AG04450 (cell line): Measurements from ENCODE around the gene B4GALNT3. TPM values are rescaled to one million over a fixed set of nuclear protein-coding genes. Genes with fewer than 3 reads are reported as not detected.

ENCODE experiments used
- CTCF ChIA-PET: fragments of 300-600, 350-600 bp; formaldehyde crosslinking; extraction: SDS; loops from one replicate; lab custom pipeline; 2022; ENCODE audit warnings: antibody characterized with exemption, inconsistent platforms; lab: Charles Lee
- POLR2A ChIA-PET: fragments of 350-600 bp; formaldehyde crosslinking; extraction: SDS; loops from one replicate; lab custom pipeline; 2021; ENCODE audit warnings: antibody characterized with exemption, inconsistent platforms; lab: Yijun Ruan, JAX
- DNase-seq: peaks from one replicate; pipeline ENCODE4 v3.0.0-alpha.2; 2011; ENCODE audit warnings: low read depth, low spot score
- H3K27ac ChIP-seq: one replicate; pipeline ENCODE4 v1.5.1; 2012; ENCODE audit warnings: low read depth, low read length, control low read depth
- H3K27me3 ChIP-seq: one replicate; pipeline ENCODE4 v1.6.0; 2012; ENCODE audit warnings: low read length; ENCODE audit not compliant: control insufficient read depth, insufficient read depth
- H3K4me3 ChIP-seq: 2 replicates; pipeline ENCODE4 v1.5.1; 2011; ENCODE audit warnings: mild to moderate bottlenecking, low read depth, low read length, control low read depth
- H3K9me3 ChIP-seq: 2 replicates; pipeline ENCODE4 v1.5.1; 2012; ENCODE audit warnings: low read length; ENCODE audit not compliant: control insufficient read depth, insufficient read depth
- CTCF ChIP-seq: IDR thresholded peaks from 2 replicates; pipeline ENCODE4 v1.5.1; 2011; ENCODE audit warnings: low read depth, low read length, control low read depth, inconsistent platforms
- polyA plus RNA-seq: library from polyadenylated mRNA; depleted of rRNA; stranded (reverse); fragments of >200 nt; gene quantifications from 2 replicates; pipeline ENCODE4 v1.2.3, GENCODE V29; 2011

The B4GALNT3 gene
- polyA plus RNA-seq, 1 experiment = not detected

- POLR2A ChIA-PET = no interaction called here
- Histone ChIP-seq H3K4me3 (no peak overlapping the region), H3K27ac (no peak overlapping the region), H3K9me3 (no peaks in the 10 kb centered on the region; the same call in 1 of the 2 replicates), H3K27me3 (peaks cover 17% of the 10 kb centered on the region)
- no peak for TF ChIP-seq CTCF
- DNase-seq = no peak
- CTCF ChIA-PET = no interaction called here
These were observed 49.1 kb downstream of the B4GALNT3 start for GRCh38 chr12:508795-509194.

GRCh38 chr12:509500-509899 is 49.8 kb downstream of the B4GALNT3 start:
- no peak overlapping the region for H3K27ac ChIP-seq
- no peaks in the 10 kb centered on the region; the same call in 1 of the 2 replicates for H3K9me3 ChIP-seq
- ChIA-PET POLR2A (no interaction called here), CTCF (no interaction called here)
- DNase-seq = no peak
- no peak overlapping the region for H3K4me3 ChIP-seq
- peaks cover 17% of the 10 kb centered on the region for H3K27me3 ChIP-seq
- no peak for TF ChIP-seq CTCF

GRCh38 chr12:510071-510825 is 50.5 kb downstream of the B4GALNT3 start:
- DNase-seq = no peak
- no peak overlapping the region for H3K27ac ChIP-seq
- POLR2A ChIA-PET = interaction anchor here (0.7 kb wide), 1 partner anchor 21 kb away, joined by 6 read pairs; no protein-coding TSS in a partner anchor
- no peak overlapping the region for H3K4me3 ChIP-seq
- no peaks in the 10 kb centered on the region; the same call in 1 of the 2 replicates for H3K9me3 ChIP-seq
- CTCF ChIA-PET = no interaction called here
- no peak for TF ChIP-seq CTCF
- H3K27me3 ChIP-seq = peaks cover 14% of the 10 kb centered on the region

GRCh38 chr12:512933-513332 is 53.2 kb downstream of the B4GALNT3 start:
- CTCF ChIA-PET = no interaction called here
- POLR2A ChIA-PET = interaction anchor here (0.6 kb wide), 1 partner anchor 251 kb away, joined by 4 read pairs; no protein-coding TSS in a partner anchor

More at GRCh38 chr12:512933-513332, 53.2 kb downstream of the B4GALNT3 start:
- H3K4me3 ChIP-seq = no peak overlapping the region
- DNase-seq = no peak
- no peak for TF ChIP-seq CTCF
- no peaks in the 10 kb centered on the region; the same call in 1 of the 2 replicates for H3K9me3 ChIP-seq
- peaks cover 19% of the 10 kb centered on the region for H3K27me3 ChIP-seq
- H3K27ac ChIP-seq = no peak overlapping the region
